GM18951 (cell line): ENCODE results near the gene ZNF491.
A peak's percentile ranks its signal among the peaks of the same experiment; 100 is the strongest.
"Not testable (repeated sequence)": the region's sequence is repeated elsewhere in the genome, so short reads cannot be mapped to it uniquely, and the experiment has no call there.

Experiments
- POLR2A ChIP-seq: IDR thresholded peaks from 4 replicates; pipeline ENCODE4 v1.6.1; 2011; ENCODE audit warnings: mild to moderate bottlenecking; ENCODE audit not compliant: insufficient read length, insufficient read depth; ENCODE audit errors: extremely low read depth
- in situ Hi-C: fragments of 300-500 bp; cut with MboI; formaldehyde crosslinking; loops from one replicate; pipeline ENCODE4 v1.12.0; 2022; ENCODE audit warnings: low sequenced_read_pairs, mixed read lengths, inconsistent platforms; ENCODE audit not compliant: unreplicated experiment

Gene ZNF491

GRCh38 chr19:11832253-11832912, 34.1 kb downstream of the ZNF491 start:
- TF ChIP-seq POLR2A = no peak
- in situ Hi-C loops = no loop called here

- no peak for TF ChIP-seq POLR2A
- in situ Hi-C loops = no loop called here
Observed at GRCh38 chr19:11833541-11833940, 35.2 kb downstream of the ZNF491 start.

- in situ Hi-C loops = not testable (repeated sequence)
Observed at GRCh38 chr19:11835626-11836066, 37.3 kb downstream of the ZNF491 start.

- in situ Hi-C loops = no loop called here
- no peak for TF ChIP-seq POLR2A
Observed at GRCh38 chr19:11843722-11844121, 45.4 kb downstream of the ZNF491 start.

- in situ Hi-C loops = not testable (repeated sequence)
Observed at GRCh38 chr19:11847615-11848014, 49.3 kb downstream of the ZNF491 start.

GRCh38 chr19:11848200-11848593, 49.9 kb downstream of the ZNF491 start:
- TF ChIP-seq POLR2A = no peak
- in situ Hi-C loops = no loop called here

GRCh38 chr19:11848594-11849469, 50.5 kb downstream of the ZNF491 start, which contains the start of gene ZNF439:
Gene ZNF439 (plus strand): TSS chr19:11848726. CDS start chr19:11848868, 142 bp downstream.
- peak; percentile 70 for TF ChIP-seq POLR2A
- in situ Hi-C loops = no loop called here

- in situ Hi-C loops = not testable (repeated sequence)
Observed at GRCh38 chr19:11850289-11850688, 52.0 kb downstream of the ZNF491 start.

- no peak for TF ChIP-seq POLR2A
- in situ Hi-C loops = no loop called here
Observed at GRCh38 chr19:11853358-11853757, 55.0 kb downstream of the ZNF491 start.

GRCh38 chr19:11856596-11857250, 58.4 kb downstream of the ZNF491 start:
- no peak for TF ChIP-seq POLR2A
- in situ Hi-C loops = no loop called here
